H9 (cell line): Measurements from ENCODE around the gene CTNNAL1. TPM values are rescaled to one million over a fixed set of nuclear protein-coding genes. Genes with fewer than 3 reads are reported as not detected.

Experiments
- DNase-seq: peaks from one replicate; pipeline ENCODE4 v3.0.0-alpha.2; 2017
- H2AFZ ChIP-seq: one replicate; pipeline ENCODE4 v1.6.1; 2013; ENCODE audit warnings: mild to moderate bottlenecking, low read length, control low read depth, moderate library complexity
- H2AK5ac ChIP-seq: 2 replicates; pipeline ENCODE4 v1.6.1; 2013; ENCODE audit warnings: low read length, control low read depth, mixed read lengths; ENCODE audit not compliant: insufficient read length
- H2BK120ac ChIP-seq: one replicate; pipeline ENCODE4 v1.6.1; 2013; ENCODE audit warnings: low read depth, mild to moderate bottlenecking, low read length, control low read depth, inconsistent platforms; ENCODE audit not compliant: poor library complexity, severe bottlenecking
- H2BK12ac ChIP-seq: 2 replicates; pipeline ENCODE4 v1.6.1; 2013; ENCODE audit warnings: low read length, control low read depth, mixed read lengths, low read depth; ENCODE audit not compliant: insufficient read length
- H2BK15ac ChIP-seq: 2 replicates; pipeline ENCODE4 v1.6.1; 2013; ENCODE audit warnings: low read depth, low read length, control low read depth
- H2BK20ac ChIP-seq: one replicate; pipeline ENCODE4 v1.6.1; 2013; ENCODE audit warnings: low read depth, mild to moderate bottlenecking, low read length, control low read depth, inconsistent platforms; ENCODE audit not compliant: poor library complexity, severe bottlenecking
- H2BK5ac ChIP-seq: 2 replicates; pipeline ENCODE4 v1.6.1; 2013; ENCODE audit warnings: low read length, control low read depth, mixed read lengths; ENCODE audit not compliant: insufficient read length
- H3K14ac ChIP-seq: 2 replicates; pipeline ENCODE4 v1.6.1; 2013; ENCODE audit warnings: low read length, control low read depth; ENCODE audit not compliant: insufficient read depth
- H3K18ac ChIP-seq: 2 replicates; pipeline ENCODE4 v1.6.1; 2013; ENCODE audit warnings: low read depth, mild to moderate bottlenecking, mixed read lengths, low read length, control low read depth; ENCODE audit not compliant: insufficient read length
- H3K23ac ChIP-seq: 2 replicates; pipeline ENCODE4 v1.6.1; 2013; ENCODE audit warnings: low read length, control low read depth, mixed read lengths, low read depth; ENCODE audit not compliant: insufficient read length
- H3K23me2 ChIP-seq: 2 replicates; pipeline ENCODE4 v1.6.1; 2013; ENCODE audit warnings: low read depth, mild to moderate bottlenecking, mixed read lengths, low read length, control low read depth; ENCODE audit not compliant: insufficient read length, poor library complexity, severe bottlenecking
- H3K27ac ChIP-seq: 2 replicates; pipeline ENCODE4 v1.5.1; 2013; ENCODE audit warnings: low read length, control low read depth, mixed read lengths, low read depth; ENCODE audit not compliant: insufficient read length
- H3K27me3 ChIP-seq: 2 replicates; pipeline ENCODE4 v1.6.1; 2013; ENCODE audit warnings: low read length, control low read depth, inconsistent platforms; ENCODE audit not compliant: insufficient read depth
- H3K4ac ChIP-seq: 2 replicates; pipeline ENCODE4 v1.6.1; 2013; ENCODE audit warnings: low read depth, mild to moderate bottlenecking, control low read depth, inconsistent platforms, low read length, moderate library complexity
- H3K4me1 ChIP-seq: 2 replicates; pipeline ENCODE4 v1.6.1; 2013; ENCODE audit warnings: low read length, control low read depth, inconsistent platforms; ENCODE audit not compliant: insufficient read depth
- H3K4me2 ChIP-seq: 2 replicates; pipeline ENCODE4 v1.6.1; 2013; ENCODE audit warnings: low read length, control low read depth, mixed read lengths; ENCODE audit not compliant: insufficient read length, insufficient read depth
- H3K56ac ChIP-seq: 2 replicates; pipeline ENCODE4 v1.6.1; 2013; ENCODE audit warnings: low read depth, mild to moderate bottlenecking, mixed read lengths, low read length, control low read depth; ENCODE audit not compliant: insufficient read length
- H3K79me1 ChIP-seq: 2 replicates; pipeline ENCODE4 v1.6.1; 2013; ENCODE audit warnings: low read depth, mild to moderate bottlenecking, moderate library complexity, low read length, control low read depth, inconsistent platforms; ENCODE audit not compliant: insufficient read depth, poor library complexity, severe bottlenecking
- H3K79me2 ChIP-seq: 2 replicates; pipeline ENCODE4 v1.6.1; 2013; ENCODE audit warnings: low read length, control low read depth, inconsistent platforms; ENCODE audit not compliant: insufficient read depth
- H3K9ac ChIP-seq: 2 replicates; pipeline ENCODE4 v1.6.1; 2013; ENCODE audit warnings: low read length, control low read depth, mixed read lengths; ENCODE audit not compliant: insufficient read length; ENCODE audit errors: extremely low read depth
- H3K9me3 ChIP-seq: one replicate; pipeline ENCODE4 v1.6.1; 2013; ENCODE audit warnings: low read depth, low read length, inconsistent platforms; ENCODE audit not compliant: control insufficient read depth
- H3T11ph ChIP-seq: one replicate; pipeline ENCODE4 v1.6.1; 2013; ENCODE audit warnings: mild to moderate bottlenecking, low read length, control low read depth, inconsistent platforms
- H4K20me1 ChIP-seq: one replicate; pipeline ENCODE4 v1.6.1; 2013; ENCODE audit not compliant: control insufficient read depth, insufficient read length, insufficient read depth
- H4K5ac ChIP-seq: 2 replicates; pipeline ENCODE4 v1.6.1; 2013; ENCODE audit warnings: low read depth, mild to moderate bottlenecking, mixed read lengths, low read length, control low read depth; ENCODE audit not compliant: insufficient read length
- H4K8ac ChIP-seq: replicated peaks from 2 replicates; pipeline ENCODE4 v1.6.1; 2013; ENCODE audit warnings: low read length, control low read depth, mixed read lengths, low read depth; ENCODE audit not compliant: insufficient read length
- H4K91ac ChIP-seq: 2 replicates; pipeline ENCODE4 v1.6.1; 2013; ENCODE audit warnings: low read depth, mild to moderate bottlenecking, moderate library complexity, mixed read lengths, low read length, control low read depth; ENCODE audit not compliant: insufficient read length
- H3K27ac Mint-ChIP-seq, 3 experiments: 2 replicates in 2 of 3; 3 replicates in 1 of 3; pipeline ENCODE4 v1.8.0; 2020 to 2021; ENCODE audit warnings: mixed read lengths in 3 of 3, mild to moderate bottlenecking in 1 of 3, moderate library complexity in 1 of 3
- H3K27me3 Mint-ChIP-seq: 2 replicates; pipeline ENCODE4 v1.8.0; 2021; ENCODE audit warnings: low read depth, mild to moderate bottlenecking, moderate library complexity, mixed read lengths
- H3K36me3 Mint-ChIP-seq, 3 experiments: 2 replicates in 2 of 3; 3 replicates in 1 of 3; pipeline ENCODE4 v1.8.0; 2020 to 2021; ENCODE audit warnings: low read depth in 3 of 3, mixed read lengths in 3 of 3; ENCODE audit not compliant: insufficient read depth in 1 of 3
- H3K4me1 Mint-ChIP-seq, 2 experiments: 2 replicates each; pipeline ENCODE4 v1.8.0; 2020; ENCODE audit warnings: mixed read lengths in 2 of 2
- H3K4me3 Mint-ChIP-seq, 2 experiments: 2 replicates in 1 of 2; 3 replicates in 1 of 2; pipeline ENCODE4 v1.8.0; 2020 to 2021; ENCODE audit warnings: mild to moderate bottlenecking in 2 of 2, mixed read lengths in 2 of 2, moderate library complexity in 1 of 2
- H3K9me3 Mint-ChIP-seq, 2 experiments: 2 replicates in 1 of 2; 3 replicates in 1 of 2; pipeline ENCODE4 v1.8.0; 2020; ENCODE audit warnings: mild to moderate bottlenecking in 2 of 2, mixed read lengths in 2 of 2, moderate library complexity in 1 of 2
- WGBS: extraction: QIAGEN DNeasy Blood & Tissue Kit; methylation state at CpG from one replicate; pipeline ENCODE4 v1.1.7; 2013; ENCODE audit warnings: missing lambda C conversion rate, low lambda C conversion rate, mixed read lengths; ENCODE audit not compliant: insufficient read length; ENCODE audit errors: extremely low coverage; 5-methylcytosine and 5-hydroxymethylcytosine counted together
- total RNA-seq: library from RNA; stranded (reverse); gene quantifications from 2 replicates; pipeline ENCODE4 v1.2.1, GENCODE V29; 2021
- TF ChIP-seq, protein P1 (sequence below): fragments of 200-600 bp; sonication (generic); conservative IDR thresholded peaks from 3 replicates; pipeline ENCODE4 v1.8.0; 2021; ENCODE audit warnings: antibody characterized with exemption, mild to moderate bottlenecking

The CTNNAL1 gene
- total RNA-seq, 1 experiment from 2014 or later, result 52.9 TPM

DNA sequence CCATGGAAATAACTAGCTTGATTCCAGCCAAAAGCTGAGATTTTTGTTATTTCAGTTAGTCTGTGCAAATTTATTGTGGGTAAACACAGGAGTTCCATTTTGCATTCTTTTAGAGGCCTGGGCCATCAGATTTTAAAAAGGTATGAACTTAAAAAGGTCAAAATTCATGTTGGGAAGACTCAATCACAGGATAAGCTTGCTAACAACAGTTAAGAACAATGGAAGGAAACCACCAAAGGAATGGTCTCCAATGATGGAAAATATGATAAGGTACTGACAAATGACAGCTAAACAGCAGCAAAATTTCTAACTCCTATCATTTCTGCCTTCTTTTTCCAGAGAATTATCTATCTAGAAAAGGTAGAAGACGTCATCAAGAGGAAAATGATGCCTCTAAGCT is 63.1 kb downstream of the CTNNAL1 start:
- no peak overlapping the region for H3K23ac ChIP-seq
- no peak overlapping the region for H3K4ac ChIP-seq
- no peaks in the 10 kb centered on the region for H3K9me3 Mint-ChIP-seq
- no peak overlapping the region for H2BK5ac ChIP-seq
- H4K91ac ChIP-seq, result no peak overlapping the region
- H3K14ac ChIP-seq, result no peak overlapping the region
- H3K56ac ChIP-seq, result no peak overlapping the region
- no peak overlapping the region for H4K8ac ChIP-seq
- no peaks in the 10 kb centered on the region for H3K27me3 ChIP-seq
- no CpG with 5 or more reads among the region's 1 CpG for WGBS
- H2AK5ac ChIP-seq, result no peak overlapping the region
- no peaks in the 10 kb centered on the region for H3K79me2 ChIP-seq
- no peak overlapping the region for H3K27ac ChIP-seq
- no peak overlapping the region for H2AFZ ChIP-seq
- H3K4me2 ChIP-seq, result no peak overlapping the region
- H3K79me1 ChIP-seq, result no peaks in the 10 kb centered on the region
- no peak overlapping the region for H3K18ac ChIP-seq
- H3K4me1 ChIP-seq, result no peaks in the 10 kb centered on the region
- no peak overlapping the region for H2BK15ac ChIP-seq
- no peak overlapping the region for H2BK120ac ChIP-seq
- H2BK20ac ChIP-seq, result no peak overlapping the region
- no peak overlapping the region for H3T11ph ChIP-seq
- no peaks in the 10 kb centered on the region for H3K4me1 Mint-ChIP-seq
- H3K36me3 Mint-ChIP-seq, result peaks cover 2 to 18% (median 15%) of the 10 kb centered on the region in 3 experiments
- H3K27me3 Mint-ChIP-seq, result no peaks in the 10 kb centered on the region
- no peak overlapping the region for H4K5ac ChIP-seq
- no peak overlapping the region for H2BK12ac ChIP-seq
- TF ChIP-seq, protein P1, sequence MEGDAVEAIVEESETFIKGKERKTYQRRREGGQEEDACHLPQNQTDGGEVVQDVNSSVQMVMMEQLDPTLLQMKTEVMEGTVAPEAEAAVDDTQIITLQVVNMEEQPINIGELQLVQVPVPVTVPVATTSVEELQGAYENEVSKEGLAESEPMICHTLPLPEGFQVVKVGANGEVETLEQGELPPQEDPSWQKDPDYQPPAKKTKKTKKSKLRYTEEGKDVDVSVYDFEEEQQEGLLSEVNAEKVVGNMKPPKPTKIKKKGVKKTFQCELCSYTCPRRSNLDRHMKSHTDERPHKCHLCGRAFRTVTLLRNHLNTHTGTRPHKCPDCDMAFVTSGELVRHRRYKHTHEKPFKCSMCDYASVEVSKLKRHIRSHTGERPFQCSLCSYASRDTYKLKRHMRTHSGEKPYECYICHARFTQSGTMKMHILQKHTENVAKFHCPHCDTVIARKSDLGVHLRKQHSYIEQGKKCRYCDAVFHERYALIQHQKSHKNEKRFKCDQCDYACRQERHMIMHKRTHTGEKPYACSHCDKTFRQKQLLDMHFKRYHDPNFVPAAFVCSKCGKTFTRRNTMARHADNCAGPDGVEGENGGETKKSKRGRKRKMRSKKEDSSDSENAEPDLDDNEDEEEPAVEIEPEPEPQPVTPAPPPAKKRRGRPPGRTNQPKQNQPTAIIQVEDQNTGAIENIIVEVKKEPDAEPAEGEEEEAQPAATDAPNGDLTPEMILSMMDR, result no peak
- DNase-seq, result no peak
- no peak overlapping the region for H3K27ac Mint-ChIP-seq
- no peaks in the 10 kb centered on the region for H3K9me3 ChIP-seq
- no peak overlapping the region for H3K9ac ChIP-seq
- H3K23me2 ChIP-seq, result no peaks in the 10 kb centered on the region
- H3K4me3 Mint-ChIP-seq, result no peak overlapping the region
- H4K20me1 ChIP-seq, result no peaks in the 10 kb centered on the region
